PC-9 (cell line): ENCODE measurements around the gene SNCAIP.

ENCODE experiments used
- EZH2 ChIP-seq: fragments of 200-600 bp; sonication (generic); IDR thresholded peaks from 2 replicates; pipeline ENCODE4 v1.8.0; 2017; ENCODE audit warnings: antibody characterized with exemption, low read depth
- TF ChIP-seq, protein P1 (sequence below): fragments of 200-600 bp; sonication (generic); conservative IDR thresholded peaks from 2 replicates; pipeline ENCODE4 v1.6.1; 2017; ENCODE audit warnings: mixed run types, antibody characterized with exemption, mild to moderate bottlenecking, moderate library complexity

DNA sequence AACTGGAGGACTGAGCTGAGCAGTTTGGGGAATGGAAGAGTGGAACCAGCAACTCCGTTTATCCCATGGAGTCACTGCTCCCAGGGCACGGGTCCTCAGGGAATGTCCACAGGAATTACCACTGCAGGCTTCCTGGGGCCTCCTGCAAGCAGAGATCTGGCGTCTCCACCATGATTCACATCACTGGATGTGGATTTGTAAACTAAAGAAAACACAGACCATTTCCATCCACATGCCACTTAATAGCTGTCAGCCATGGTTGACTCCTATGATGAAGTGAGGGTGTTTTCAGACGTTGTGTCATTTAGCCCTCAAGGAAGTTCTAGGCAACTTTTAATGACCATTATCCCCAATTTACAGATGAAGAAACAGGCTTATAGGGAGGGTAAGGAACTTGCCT lies 30.2 kb downstream of the SNCAIP start:
- TF ChIP-seq, protein P1, sequence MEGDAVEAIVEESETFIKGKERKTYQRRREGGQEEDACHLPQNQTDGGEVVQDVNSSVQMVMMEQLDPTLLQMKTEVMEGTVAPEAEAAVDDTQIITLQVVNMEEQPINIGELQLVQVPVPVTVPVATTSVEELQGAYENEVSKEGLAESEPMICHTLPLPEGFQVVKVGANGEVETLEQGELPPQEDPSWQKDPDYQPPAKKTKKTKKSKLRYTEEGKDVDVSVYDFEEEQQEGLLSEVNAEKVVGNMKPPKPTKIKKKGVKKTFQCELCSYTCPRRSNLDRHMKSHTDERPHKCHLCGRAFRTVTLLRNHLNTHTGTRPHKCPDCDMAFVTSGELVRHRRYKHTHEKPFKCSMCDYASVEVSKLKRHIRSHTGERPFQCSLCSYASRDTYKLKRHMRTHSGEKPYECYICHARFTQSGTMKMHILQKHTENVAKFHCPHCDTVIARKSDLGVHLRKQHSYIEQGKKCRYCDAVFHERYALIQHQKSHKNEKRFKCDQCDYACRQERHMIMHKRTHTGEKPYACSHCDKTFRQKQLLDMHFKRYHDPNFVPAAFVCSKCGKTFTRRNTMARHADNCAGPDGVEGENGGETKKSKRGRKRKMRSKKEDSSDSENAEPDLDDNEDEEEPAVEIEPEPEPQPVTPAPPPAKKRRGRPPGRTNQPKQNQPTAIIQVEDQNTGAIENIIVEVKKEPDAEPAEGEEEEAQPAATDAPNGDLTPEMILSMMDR, result no peak
- no peak for TF ChIP-seq EZH2
